Nephron progenitor cell (in vitro differentiated cells): ENCODE data around the gene SPSB2.
"Not testable (repeated sequence)": the region's sequence is repeated elsewhere in the genome, so short reads cannot be mapped to it uniquely, and the experiment has no call there.

Source experiments
- DNase-seq: peaks from one replicate; pipeline ENCODE4 v3.0.0; 2021
- H3K27ac Mint-ChIP-seq: 2 replicates; pipeline ENCODE4 v1.8.0; 2021; ENCODE audit warnings: mild to moderate bottlenecking, moderate library complexity, mixed read lengths
- H3K27me3 Mint-ChIP-seq: 2 replicates; pipeline ENCODE4 v1.8.0; 2021; ENCODE audit warnings: mild to moderate bottlenecking, low read depth, mixed read lengths; ENCODE audit not compliant: poor library complexity
- H3K36me3 Mint-ChIP-seq: 2 replicates; pipeline ENCODE4 v1.8.0; 2021; ENCODE audit warnings: low read depth, mixed read lengths
- H3K4me1 Mint-ChIP-seq: 2 replicates; pipeline ENCODE4 v1.8.0; 2021; ENCODE audit warnings: mixed read lengths
- H3K4me3 Mint-ChIP-seq: 2 replicates; pipeline ENCODE4 v1.8.0; 2021; ENCODE audit warnings: mild to moderate bottlenecking, moderate library complexity, mixed read lengths
- H3K9me3 Mint-ChIP-seq: 2 replicates; pipeline ENCODE4 v1.8.0; 2021; ENCODE audit warnings: mild to moderate bottlenecking, moderate library complexity, mixed read lengths
- TF ChIP-seq, protein P1 (sequence below): fragments of 200-600 bp; sonication (generic); IDR thresholded peaks from 2 replicates; pipeline ENCODE4 v1.5.0; 2021; ENCODE audit warnings: antibody characterized with exemption

The SPSB2 gene

GRCh38 chr12:6891646-6892001, 18.5 kb upstream of the SPSB2 start:
- Mint-ChIP-seq H3K27ac (peak overlapping the region; percentile 74), H3K27me3 (peaks cover 9% of the 10 kb centered on the region), H3K4me1 (peaks cover 28% of the 10 kb centered on the region), H3K9me3 (no peaks in the 10 kb centered on the region), H3K36me3 (no peaks in the 10 kb centered on the region), H3K4me3 (peak overlapping the region; percentile 79)
- TF ChIP-seq, protein P1, sequence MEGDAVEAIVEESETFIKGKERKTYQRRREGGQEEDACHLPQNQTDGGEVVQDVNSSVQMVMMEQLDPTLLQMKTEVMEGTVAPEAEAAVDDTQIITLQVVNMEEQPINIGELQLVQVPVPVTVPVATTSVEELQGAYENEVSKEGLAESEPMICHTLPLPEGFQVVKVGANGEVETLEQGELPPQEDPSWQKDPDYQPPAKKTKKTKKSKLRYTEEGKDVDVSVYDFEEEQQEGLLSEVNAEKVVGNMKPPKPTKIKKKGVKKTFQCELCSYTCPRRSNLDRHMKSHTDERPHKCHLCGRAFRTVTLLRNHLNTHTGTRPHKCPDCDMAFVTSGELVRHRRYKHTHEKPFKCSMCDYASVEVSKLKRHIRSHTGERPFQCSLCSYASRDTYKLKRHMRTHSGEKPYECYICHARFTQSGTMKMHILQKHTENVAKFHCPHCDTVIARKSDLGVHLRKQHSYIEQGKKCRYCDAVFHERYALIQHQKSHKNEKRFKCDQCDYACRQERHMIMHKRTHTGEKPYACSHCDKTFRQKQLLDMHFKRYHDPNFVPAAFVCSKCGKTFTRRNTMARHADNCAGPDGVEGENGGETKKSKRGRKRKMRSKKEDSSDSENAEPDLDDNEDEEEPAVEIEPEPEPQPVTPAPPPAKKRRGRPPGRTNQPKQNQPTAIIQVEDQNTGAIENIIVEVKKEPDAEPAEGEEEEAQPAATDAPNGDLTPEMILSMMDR, result no peak
- DNase-seq, result no peak

DNA sequence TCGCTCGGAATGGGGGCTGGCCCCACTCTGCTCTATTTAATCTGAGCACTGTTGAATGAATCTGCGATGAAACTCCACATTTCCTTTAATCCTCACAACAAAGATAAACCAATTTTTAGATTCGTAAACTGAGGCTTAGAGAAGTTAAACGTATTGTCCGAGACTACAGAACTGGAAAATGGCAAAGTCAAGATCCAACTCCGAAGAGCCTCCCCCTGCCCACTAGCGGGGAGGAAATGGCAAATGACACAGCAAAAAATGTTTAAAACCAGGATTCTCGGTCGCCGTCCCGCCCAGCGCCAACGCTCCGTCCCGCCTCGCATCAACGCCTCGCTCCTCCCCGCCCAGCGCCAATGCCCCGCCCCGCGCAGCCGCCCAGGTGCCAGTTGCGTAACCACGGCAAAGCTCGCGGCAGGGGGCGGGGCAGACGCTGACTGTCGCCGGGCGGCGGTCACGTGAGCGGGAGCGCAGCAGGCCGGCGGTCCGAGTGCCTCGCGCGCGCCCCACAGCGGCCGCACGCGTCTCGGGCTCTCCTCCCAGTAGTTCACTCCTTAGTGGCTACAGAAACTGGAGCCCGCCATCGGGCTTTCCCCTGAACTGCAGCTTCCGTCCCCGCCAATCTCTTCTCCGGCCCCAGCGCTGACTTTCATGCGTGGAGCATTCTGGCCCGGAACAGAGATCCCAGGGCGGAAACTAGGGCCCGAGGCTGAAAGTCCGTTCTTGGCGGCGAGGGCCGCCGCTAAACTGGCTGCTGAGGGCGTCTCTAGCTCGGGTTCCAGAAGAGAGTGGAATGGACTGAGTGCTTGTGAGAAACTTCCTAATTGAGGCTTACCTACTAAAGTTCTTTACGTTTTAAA, 17.9 kb upstream of the SPSB2 start:
- Mint-ChIP-seq H3K4me3 (peak overlapping the region; percentile 79), H3K4me1 (peaks cover 33% of the 10 kb centered on the region), H3K27me3 (peaks cover 9% of the 10 kb centered on the region), H3K27ac (peak overlapping the region; percentile 99), H3K36me3 (no peaks in the 10 kb centered on the region), H3K9me3 (no peaks in the 10 kb centered on the region)
- TF ChIP-seq, protein P1, result peak; percentile 76
- DNase-seq, result peak; percentile 100

GRCh38 chr12:6889775-6890573, 16.9 kb upstream of the SPSB2 start:
- DNase-seq, H3K27me3 Mint-ChIP-seq, H3K9me3 Mint-ChIP-seq, H3K36me3 Mint-ChIP-seq: not testable (repeated sequence)
- H3K27ac Mint-ChIP-seq, result peak overlapping the region; percentile 99
- H3K4me1 Mint-ChIP-seq, result peaks cover 40% of the 10 kb centered on the region
- H3K4me3 Mint-ChIP-seq, result peak overlapping the region; percentile 79

GRCh38 chr12:6888794-6889193, 15.7 kb upstream of the SPSB2 start:
- H3K36me3 Mint-ChIP-seq, H3K4me3 Mint-ChIP-seq, H3K27me3 Mint-ChIP-seq, H3K27ac Mint-ChIP-seq, H3K9me3 Mint-ChIP-seq, DNase-seq: not testable (repeated sequence)
- H3K4me1 Mint-ChIP-seq, result peaks cover 48% of the 10 kb centered on the region

DNA sequence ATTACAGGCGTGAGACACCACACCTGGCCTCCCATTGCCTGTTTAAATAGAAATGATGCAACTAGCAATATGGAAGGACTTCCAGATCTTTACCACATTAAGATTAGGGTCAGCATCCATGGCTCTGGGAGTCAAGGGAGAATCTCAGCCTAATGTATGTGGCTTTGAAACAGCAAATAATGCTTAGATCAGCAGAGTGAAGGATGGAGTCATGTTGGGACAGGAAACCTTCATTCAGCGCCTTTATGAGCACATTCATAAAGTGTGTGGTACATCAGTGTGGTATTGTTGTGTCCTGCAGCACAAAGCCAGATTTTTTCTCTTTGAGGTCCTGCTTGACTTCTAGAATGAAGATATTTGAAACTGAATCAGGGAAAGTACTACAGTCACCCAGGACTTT, 15.3 kb upstream of the SPSB2 start:
- H3K27me3 Mint-ChIP-seq, result no peaks in the 10 kb centered on the region
- peaks cover 8% of the 10 kb centered on the region for H3K36me3 Mint-ChIP-seq
- no peak for DNase-seq
- no peak overlapping the region for H3K4me3 Mint-ChIP-seq
- no peak overlapping the region for H3K27ac Mint-ChIP-seq
- peaks cover 48% of the 10 kb centered on the region for H3K4me1 Mint-ChIP-seq
- TF ChIP-seq, protein P1, result no peak
- H3K9me3 Mint-ChIP-seq, result no peaks in the 10 kb centered on the region

DNA sequence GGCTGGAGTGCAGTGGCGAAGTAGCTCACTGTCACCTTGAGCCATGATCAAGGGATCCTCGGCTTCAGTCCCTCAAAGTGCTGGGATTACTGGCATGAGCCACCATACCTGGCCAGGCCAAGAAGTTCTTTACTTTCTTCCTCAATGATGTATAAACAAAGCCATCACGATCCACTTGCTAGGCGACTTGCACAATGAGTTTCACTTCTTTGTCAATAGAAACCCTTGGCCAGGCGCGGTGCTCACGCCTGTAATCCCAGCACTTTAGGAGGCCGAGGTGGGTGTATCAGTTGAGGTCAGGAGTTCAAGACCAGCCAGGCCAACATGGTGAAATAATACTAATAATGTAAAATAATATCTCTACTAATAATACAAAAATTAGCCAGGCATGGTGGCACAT, 14.4 kb upstream of the SPSB2 start:
- Mint-ChIP-seq H3K27me3 (no peaks in the 10 kb centered on the region), H3K9me3 (no peaks in the 10 kb centered on the region), H3K36me3 (peaks cover 12% of the 10 kb centered on the region), H3K4me1 (peaks cover 45% of the 10 kb centered on the region), H3K4me3 (no peak overlapping the region), H3K27ac (no peak overlapping the region)
- DNase-seq, result no peak
- TF ChIP-seq, protein P1, result no peak

- peak overlapping the region; percentile 55 for H3K4me3 Mint-ChIP-seq
Observed at GRCh38 chr12:6886206-6886999, 13.3 kb upstream of the SPSB2 start.

More at GRCh38 chr12:6886206-6886999, 13.3 kb upstream of the SPSB2 start:
- not testable (repeated sequence) for H3K9me3 Mint-ChIP-seq, DNase-seq, H3K27me3 Mint-ChIP-seq
- Mint-ChIP-seq H3K4me1 (peaks cover 35% of the 10 kb centered on the region), H3K36me3 (peaks cover 18% of the 10 kb centered on the region), H3K27ac (peak overlapping the region; percentile 36)
